ENCODE data around the gene DDN. TPM values are rescaled to one million over a fixed set of nuclear protein-coding genes. Genes with fewer than 3 reads are reported as not detected.

DDN gene
- total and polyA plus RNA-seq, 2 donors from 2014 or later, result 27.0 TPM; not detected in 1

DNA sequence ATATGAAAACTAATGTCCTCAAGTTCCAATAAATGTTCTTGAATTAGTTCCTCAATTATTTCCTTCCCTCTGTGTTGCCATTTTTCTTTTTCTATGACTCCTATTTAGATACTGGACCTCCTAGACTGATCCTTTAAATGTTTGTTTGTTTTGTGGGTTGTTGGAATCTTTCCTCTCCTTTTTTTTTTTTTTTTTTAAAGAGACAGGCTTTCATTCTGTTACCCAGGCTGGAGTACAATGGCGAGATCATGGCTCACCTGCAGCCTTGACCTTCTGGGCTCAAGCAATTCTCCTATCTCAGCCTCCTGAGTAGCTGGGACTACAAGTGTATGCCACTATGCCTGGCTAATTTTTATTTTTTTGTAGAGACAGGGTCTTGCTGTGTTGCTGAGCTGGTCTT is 9.8 kb upstream of the DDN start:
- Histone ChIP-seq H3K4me3 (ENCODE audit: low read length in 3 of 3) (no peak overlapping the region), H3K4me1 (ENCODE audit: control insufficient read depth in 2 of 3, insufficient read depth in 2 of 3, low read depth in 1 of 3, low read length in 3 of 3) (no peaks in the 10 kb centered on the region), H3K36me3 (ENCODE audit: control insufficient read depth in 2 of 3, insufficient read depth in 3 of 3, low read length in 3 of 3) (peaks cover 3 to 22% (median 19%) of the 10 kb centered on the region in 3 donors), H3K27ac (ENCODE audit: low read depth in 2 of 2, low read length in 2 of 2) (no peak overlapping the region), H3K9ac (ENCODE audit: low read length in 3 of 3) (no peak overlapping the region), H3K27me3 (ENCODE audit: control insufficient read depth, insufficient read depth, low read length) (no peaks in the 10 kb centered on the region), H3K9me3 (ENCODE audit: control insufficient read depth in 2 of 3, insufficient read depth in 1 of 3, low read length in 3 of 3) (no peaks in the 10 kb centered on the region)
- DNase-seq (no peak), FAIRE-seq (no peak)
- TF ChIP-seq, protein P1, sequence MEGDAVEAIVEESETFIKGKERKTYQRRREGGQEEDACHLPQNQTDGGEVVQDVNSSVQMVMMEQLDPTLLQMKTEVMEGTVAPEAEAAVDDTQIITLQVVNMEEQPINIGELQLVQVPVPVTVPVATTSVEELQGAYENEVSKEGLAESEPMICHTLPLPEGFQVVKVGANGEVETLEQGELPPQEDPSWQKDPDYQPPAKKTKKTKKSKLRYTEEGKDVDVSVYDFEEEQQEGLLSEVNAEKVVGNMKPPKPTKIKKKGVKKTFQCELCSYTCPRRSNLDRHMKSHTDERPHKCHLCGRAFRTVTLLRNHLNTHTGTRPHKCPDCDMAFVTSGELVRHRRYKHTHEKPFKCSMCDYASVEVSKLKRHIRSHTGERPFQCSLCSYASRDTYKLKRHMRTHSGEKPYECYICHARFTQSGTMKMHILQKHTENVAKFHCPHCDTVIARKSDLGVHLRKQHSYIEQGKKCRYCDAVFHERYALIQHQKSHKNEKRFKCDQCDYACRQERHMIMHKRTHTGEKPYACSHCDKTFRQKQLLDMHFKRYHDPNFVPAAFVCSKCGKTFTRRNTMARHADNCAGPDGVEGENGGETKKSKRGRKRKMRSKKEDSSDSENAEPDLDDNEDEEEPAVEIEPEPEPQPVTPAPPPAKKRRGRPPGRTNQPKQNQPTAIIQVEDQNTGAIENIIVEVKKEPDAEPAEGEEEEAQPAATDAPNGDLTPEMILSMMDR (IDR thresholded peaks at IDR 0.05; ENCODE audit: borderline replicate concordance, extremely low read depth, insufficient read depth), result no peak
- intact Hi-C loops (cut with DNase I), result no loop called here

DNA sequence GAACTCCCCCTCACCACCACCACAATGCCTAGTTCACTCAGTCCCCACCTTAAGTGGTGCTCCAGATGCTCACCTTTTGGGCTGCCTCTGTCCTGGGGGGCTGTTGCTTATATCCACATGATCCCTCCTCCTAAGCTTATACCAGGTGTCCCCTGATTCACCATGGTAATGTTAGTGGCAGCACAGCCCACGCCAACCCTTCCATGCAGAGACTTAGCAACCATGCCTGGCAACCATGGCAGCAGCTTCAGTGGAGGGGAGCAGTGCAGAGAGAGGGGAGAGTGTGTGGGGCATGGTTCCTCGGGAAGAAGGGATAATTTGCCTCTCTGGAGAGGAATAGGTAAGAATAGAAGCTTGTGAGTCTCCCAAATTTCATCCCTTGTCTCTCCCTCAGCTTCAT is 1.2 kb upstream of the DDN start:
- FAIRE-seq, result no peak
- Histone ChIP-seq H3K27ac (ENCODE audit: low read depth in 2 of 2, low read length in 2 of 2) (peak overlapping the region; percentile 2 to 27), H3K9me3 (ENCODE audit: control insufficient read depth in 2 of 3, insufficient read depth in 1 of 3, low read length in 3 of 3) (no peaks in the 10 kb centered on the region), H3K4me3 (ENCODE audit: low read length in 3 of 3) (peak overlapping the region in 1 of 3 donors; percentile 30), H3K36me3 (ENCODE audit: control insufficient read depth in 2 of 3, insufficient read depth in 3 of 3, low read length in 3 of 3) (peaks cover 5 to 29% (median 15%) of the 10 kb centered on the region in 3 donors), H3K4me1 (ENCODE audit: control insufficient read depth in 2 of 3, insufficient read depth in 2 of 3, low read depth in 1 of 3, low read length in 3 of 3) (peaks cover 0 to 16% (median 5%) of the 10 kb centered on the region in 3 donors), H3K27me3 (ENCODE audit: control insufficient read depth, insufficient read depth, low read length) (peaks cover 8% of the 10 kb centered on the region), H3K9ac (ENCODE audit: low read length in 3 of 3) (peak overlapping the region in 1 of 3 donors; percentile 36)
- intact Hi-C loops (cut with DNase I), result no loop called here
- TF ChIP-seq, protein P1 (IDR thresholded peaks at IDR 0.05; ENCODE audit: borderline replicate concordance, extremely low read depth, insufficient read depth), result no peak
- no peak for DNase-seq

DNA sequence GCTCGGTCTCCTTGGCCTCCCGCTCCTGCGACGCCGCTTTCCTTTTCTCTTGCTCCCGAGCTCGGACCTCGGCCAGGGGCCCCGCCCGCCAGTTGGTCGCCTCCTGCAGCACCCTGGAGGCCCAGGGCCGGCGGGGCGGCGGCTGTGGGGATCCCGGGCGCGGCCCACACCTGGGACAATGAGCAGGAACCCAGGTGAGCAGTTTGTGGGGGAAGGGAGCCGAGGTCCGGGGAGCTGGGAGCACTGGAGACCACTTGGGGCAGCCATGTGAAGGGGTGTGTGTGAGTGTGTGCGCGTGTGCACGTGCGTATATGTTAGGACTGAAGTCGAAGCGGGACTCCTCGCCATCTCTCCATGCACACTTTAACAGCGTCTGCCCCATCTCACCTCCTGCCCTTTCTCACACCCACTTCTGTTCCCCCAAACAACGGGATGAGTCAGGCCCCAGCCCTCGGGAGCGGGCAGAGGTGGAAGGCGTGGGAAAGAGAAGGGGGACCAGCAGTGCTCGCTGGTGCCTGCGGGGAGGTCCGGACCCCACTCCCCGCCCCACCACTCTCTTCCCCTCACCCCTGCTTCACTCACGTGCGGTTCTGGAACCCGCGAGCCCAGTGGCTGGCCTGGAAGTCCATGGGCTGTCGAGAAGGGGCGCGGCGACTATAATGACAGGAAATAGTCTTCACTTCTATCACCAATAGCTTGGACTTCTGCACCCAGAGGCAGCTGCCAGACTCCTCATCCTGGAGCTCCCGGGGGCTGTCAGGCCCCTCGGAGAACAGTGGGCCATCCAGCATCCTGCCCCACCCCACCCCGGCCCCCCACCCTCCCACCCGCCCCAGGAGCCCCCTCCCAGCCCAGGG is 450 bp downstream of the DDN start:
- Histone ChIP-seq H3K9ac (ENCODE audit: low read length in 3 of 3) (no peak overlapping the region), H3K4me1 (ENCODE audit: control insufficient read depth in 2 of 3, insufficient read depth in 2 of 3, low read depth in 1 of 3, low read length in 3 of 3) (peaks cover 0 to 16% (median 5%) of the 10 kb centered on the region in 3 donors), H3K36me3 (ENCODE audit: control insufficient read depth in 2 of 3, insufficient read depth in 3 of 3, low read length in 3 of 3) (peaks cover 2 to 18% (median 5%) of the 10 kb centered on the region in 3 donors), H3K4me3 (ENCODE audit: low read length in 3 of 3) (peak overlapping the region; percentile 35 to 50 (median 48)), H3K27ac (ENCODE audit: low read depth in 2 of 2, low read length in 2 of 2) (no peak overlapping the region), H3K27me3 (ENCODE audit: control insufficient read depth, insufficient read depth, low read length) (peaks cover 18% of the 10 kb centered on the region), H3K9me3 (ENCODE audit: control insufficient read depth in 2 of 3, insufficient read depth in 1 of 3, low read length in 3 of 3) (no peaks in the 10 kb centered on the region)
- TF ChIP-seq, protein P1 (IDR thresholded peaks at IDR 0.05; ENCODE audit: borderline replicate concordance, extremely low read depth, insufficient read depth), result no peak
- DNase-seq (peak in 3 of 5 donors; percentile 29 to 70 (median 35)), FAIRE-seq (no peak)
- intact Hi-C loops (cut with DNase I), result no loop called here
